ENCODE measurements around the gene SPSB2.

SPSB2 gene

DNA sequence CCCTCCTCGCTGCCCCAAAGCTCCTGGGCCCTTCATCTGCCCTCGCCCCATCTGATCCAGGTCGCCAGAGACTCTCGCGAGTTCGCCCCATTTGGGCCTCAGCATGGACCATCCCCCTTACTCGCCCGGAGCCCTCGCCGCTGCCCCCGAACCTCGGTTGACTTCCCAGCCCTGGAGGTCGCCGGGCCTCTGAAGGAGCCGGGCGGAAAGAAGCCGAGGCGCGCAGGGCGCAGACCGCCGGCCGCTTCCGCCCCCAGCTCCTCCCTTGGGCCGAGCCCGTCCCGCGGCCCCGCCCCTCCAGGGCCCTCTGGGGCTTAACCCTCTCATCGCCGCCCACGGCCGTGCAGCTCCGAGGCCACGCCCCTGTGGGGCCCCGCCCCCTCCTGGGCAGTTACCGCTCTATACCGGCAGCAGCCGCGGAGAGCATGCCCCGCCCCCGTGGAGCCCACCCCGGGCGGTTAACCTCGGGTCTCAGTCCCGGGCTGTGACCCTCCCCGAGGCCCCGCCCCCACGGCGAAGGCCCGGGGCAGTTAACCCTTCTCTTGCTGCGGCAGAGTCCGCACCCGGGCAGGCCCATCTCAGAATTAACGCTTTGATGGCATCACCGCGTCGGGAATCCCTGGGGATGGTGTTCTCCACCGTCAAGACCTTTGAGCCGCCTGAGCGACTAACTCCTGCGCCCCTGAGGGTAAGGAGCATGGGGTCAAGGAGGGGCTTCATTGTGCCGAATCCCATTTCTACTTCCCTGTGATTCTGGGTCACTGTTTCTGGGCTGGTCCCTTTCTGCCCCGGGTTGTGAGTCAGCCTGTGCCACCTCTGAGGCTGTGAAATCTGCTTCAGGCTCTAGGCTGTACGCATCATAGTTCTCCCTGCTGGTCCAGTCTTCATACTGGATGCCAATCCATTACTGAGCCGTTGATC lies at the start of gene SPSB2:
Gene SPSB2, minus strand, starts transcription at position 210 of the 921 bp plus-strand sequence. CDS start 402 bp downstream, outside the sequence.
- no peaks in the 10 kb centered on the region for H3K9me3 ChIP-seq (ENCODE audit: severe bottlenecking)
- peak within 1 kb of the TSS; percentile 53 for H3K4me3 ChIP-seq (ENCODE audit: low read depth, low read length)
- H3K27ac ChIP-seq: peak within 1 kb of the TSS; percentile 47
- no peaks in the 10 kb centered on the region for H3K27me3 ChIP-seq (ENCODE audit: insufficient read depth, low read depth, severe bottlenecking)
- peak; percentile 99 for DNase-seq
- TF ChIP-seq, protein P1, sequence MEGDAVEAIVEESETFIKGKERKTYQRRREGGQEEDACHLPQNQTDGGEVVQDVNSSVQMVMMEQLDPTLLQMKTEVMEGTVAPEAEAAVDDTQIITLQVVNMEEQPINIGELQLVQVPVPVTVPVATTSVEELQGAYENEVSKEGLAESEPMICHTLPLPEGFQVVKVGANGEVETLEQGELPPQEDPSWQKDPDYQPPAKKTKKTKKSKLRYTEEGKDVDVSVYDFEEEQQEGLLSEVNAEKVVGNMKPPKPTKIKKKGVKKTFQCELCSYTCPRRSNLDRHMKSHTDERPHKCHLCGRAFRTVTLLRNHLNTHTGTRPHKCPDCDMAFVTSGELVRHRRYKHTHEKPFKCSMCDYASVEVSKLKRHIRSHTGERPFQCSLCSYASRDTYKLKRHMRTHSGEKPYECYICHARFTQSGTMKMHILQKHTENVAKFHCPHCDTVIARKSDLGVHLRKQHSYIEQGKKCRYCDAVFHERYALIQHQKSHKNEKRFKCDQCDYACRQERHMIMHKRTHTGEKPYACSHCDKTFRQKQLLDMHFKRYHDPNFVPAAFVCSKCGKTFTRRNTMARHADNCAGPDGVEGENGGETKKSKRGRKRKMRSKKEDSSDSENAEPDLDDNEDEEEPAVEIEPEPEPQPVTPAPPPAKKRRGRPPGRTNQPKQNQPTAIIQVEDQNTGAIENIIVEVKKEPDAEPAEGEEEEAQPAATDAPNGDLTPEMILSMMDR (IDR thresholded peaks at IDR 0.05; ENCODE audit: low read depth, low read length): no peak
- H3K36me3 ChIP-seq: peaks cover 45% of the 10 kb centered on the region

- Histone ChIP-seq H3K36me3 (peaks cover 66% of the 10 kb centered on the region), H3K27me3 (ENCODE audit: insufficient read depth, low read depth, severe bottlenecking) (no peaks in the 10 kb centered on the region), H3K27ac (no peak overlapping the region), H3K4me3 (ENCODE audit: low read depth, low read length) (no peak overlapping the region), H3K9me3 (ENCODE audit: severe bottlenecking) (no peaks in the 10 kb centered on the region)
- TF ChIP-seq, protein P1 (IDR thresholded peaks at IDR 0.05; ENCODE audit: low read depth, low read length): no peak
- DNase-seq: no peak
Observed at GRCh38 chr12:6921996-6922946, 49.2 kb upstream of the SPSB2 start.

DNA sequence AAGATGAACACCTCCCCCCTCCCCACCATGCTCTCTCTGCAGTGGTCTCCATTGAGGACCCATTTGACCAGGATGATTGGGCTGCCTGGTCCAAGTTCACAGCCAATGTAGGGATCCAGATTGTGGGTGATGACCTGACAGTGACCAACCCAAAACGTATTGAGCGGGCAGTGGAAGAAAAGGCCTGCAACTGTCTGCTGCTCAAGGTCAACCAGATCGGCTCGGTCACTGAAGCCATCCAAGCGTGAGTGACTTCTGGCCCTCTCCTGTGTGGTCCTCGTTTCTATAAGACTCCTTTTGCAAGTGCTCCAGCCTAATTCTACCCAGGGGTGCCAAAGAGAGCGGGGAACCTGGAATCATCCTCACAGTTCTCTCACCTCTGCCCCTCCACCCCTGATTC lies 48.4 kb upstream of the SPSB2 start:
- Histone ChIP-seq H3K4me3 (ENCODE audit: low read depth, low read length) (no peak overlapping the region), H3K9me3 (ENCODE audit: severe bottlenecking) (no peaks in the 10 kb centered on the region), H3K36me3 (peaks cover 73% of the 10 kb centered on the region), H3K27me3 (ENCODE audit: insufficient read depth, low read depth, severe bottlenecking) (no peaks in the 10 kb centered on the region), H3K27ac (no peak overlapping the region)
- TF ChIP-seq, protein P1 (IDR thresholded peaks at IDR 0.05; ENCODE audit: low read depth, low read length): no peak
- DNase-seq: no peak

GRCh38 chr12:6919588-6919987 lies 46.5 kb upstream of the SPSB2 start:
- Histone ChIP-seq H3K27me3 (ENCODE audit: insufficient read depth, low read depth, severe bottlenecking) (no peaks in the 10 kb centered on the region), H3K27ac (peak overlapping the region; percentile 45), H3K9me3 (ENCODE audit: severe bottlenecking) (no peaks in the 10 kb centered on the region), H3K4me3 (ENCODE audit: low read depth, low read length) (no peak overlapping the region), H3K36me3 (peaks cover 89% of the 10 kb centered on the region)
- DNase-seq: no peak
- TF ChIP-seq, protein P1 (IDR thresholded peaks at IDR 0.05; ENCODE audit: low read depth, low read length): peak; percentile 29; the same call in 1 of the 2 replicates

DNA sequence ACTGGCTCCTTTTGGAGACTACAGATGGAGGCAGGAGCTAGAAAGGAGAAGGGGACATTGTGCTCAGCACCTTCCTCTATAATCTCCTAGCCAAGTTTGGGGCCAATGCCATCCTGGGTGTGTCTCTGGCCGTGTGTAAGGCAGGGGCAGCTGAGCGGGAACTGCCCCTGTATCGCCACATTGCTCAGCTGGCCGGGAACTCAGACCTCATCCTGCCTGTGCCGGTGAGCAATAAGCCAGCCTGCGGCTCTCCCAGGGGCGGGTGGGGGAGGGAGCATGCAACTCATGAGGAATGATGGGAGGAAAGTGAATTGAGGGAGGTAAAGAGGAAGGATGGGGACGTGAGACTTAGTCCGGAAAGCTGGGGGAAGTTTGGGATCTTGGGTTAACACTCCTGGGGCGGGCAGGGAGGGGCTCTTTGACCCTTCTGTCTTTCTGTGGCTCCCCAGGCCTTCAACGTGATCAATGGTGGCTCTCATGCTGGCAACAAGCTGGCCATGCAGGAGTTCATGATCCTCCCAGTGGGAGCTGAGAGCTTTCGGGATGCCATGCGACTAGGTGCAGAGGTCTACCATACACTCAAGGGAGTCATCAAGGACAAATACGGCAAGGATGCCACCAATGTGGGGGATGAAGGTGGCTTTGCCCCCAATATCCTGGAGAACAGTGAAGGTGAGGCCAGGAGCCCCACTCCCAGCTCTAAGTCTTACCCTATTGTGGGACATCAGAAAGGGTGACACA lies 44.6 kb upstream of the SPSB2 start:
- TF ChIP-seq, protein P1 (IDR thresholded peaks at IDR 0.05; ENCODE audit: low read depth, low read length): no peak
- no peak for DNase-seq
- Histone ChIP-seq H3K27ac (no peak overlapping the region), H3K27me3 (ENCODE audit: insufficient read depth, low read depth, severe bottlenecking) (no peaks in the 10 kb centered on the region), H3K9me3 (ENCODE audit: severe bottlenecking) (no peaks in the 10 kb centered on the region), H3K4me3 (ENCODE audit: low read depth, low read length) (no peak overlapping the region), H3K36me3 (peaks cover 75% of the 10 kb centered on the region)
